GM21576 (cell line): ENCODE measurements around the gene SGMS1.

Experiments used
- ATAC-seq: cut with Tn5 transposase; IDR thresholded peaks from one replicate; pipeline ENCODE4 v1.9.1; 2021; ENCODE audit warnings: mild to moderate bottlenecking, moderate library complexity; ENCODE audit not compliant: unreplicated experiment

SGMS1 gene

DNA sequence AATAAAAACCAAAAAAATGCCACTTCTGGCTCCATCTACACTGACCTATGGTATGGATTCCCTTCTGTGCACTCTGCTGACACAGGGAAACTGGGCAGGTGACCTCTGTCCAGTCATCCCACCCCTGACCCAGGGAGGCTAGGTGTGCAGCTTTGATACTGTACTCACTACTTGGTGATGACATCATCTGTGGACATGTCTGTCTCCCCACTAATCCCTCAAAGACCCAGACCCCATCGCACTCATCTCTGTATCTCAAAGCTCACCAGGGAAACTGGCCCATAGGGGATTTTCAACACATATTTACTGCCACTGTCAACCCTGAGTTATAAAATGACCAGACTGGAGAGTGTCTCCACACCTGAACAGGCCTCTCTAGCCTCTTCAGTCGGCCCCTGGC lies 10.6 kb downstream of the SGMS1 start:
- no peak for ATAC-seq

DNA sequence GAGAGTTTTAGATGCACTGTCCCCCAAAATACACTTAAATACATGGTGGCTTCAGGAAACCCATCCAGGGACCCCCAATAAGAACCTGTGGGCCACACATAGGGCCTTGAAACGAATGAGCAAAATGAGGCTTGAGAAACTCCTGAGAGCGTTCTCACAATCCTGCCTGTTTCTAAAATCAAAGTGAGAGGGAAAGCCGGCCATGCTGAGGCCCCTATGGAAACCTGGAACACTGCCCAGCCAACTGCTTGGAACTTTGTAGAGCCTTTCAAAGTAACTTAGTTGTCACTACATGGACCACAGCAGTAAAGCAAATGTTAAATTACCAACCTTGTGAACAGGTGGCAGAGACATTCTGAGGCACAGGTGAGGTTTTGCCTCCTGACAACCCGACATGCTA lies 13.4 kb downstream of the SGMS1 start:
- no peak for ATAC-seq

DNA sequence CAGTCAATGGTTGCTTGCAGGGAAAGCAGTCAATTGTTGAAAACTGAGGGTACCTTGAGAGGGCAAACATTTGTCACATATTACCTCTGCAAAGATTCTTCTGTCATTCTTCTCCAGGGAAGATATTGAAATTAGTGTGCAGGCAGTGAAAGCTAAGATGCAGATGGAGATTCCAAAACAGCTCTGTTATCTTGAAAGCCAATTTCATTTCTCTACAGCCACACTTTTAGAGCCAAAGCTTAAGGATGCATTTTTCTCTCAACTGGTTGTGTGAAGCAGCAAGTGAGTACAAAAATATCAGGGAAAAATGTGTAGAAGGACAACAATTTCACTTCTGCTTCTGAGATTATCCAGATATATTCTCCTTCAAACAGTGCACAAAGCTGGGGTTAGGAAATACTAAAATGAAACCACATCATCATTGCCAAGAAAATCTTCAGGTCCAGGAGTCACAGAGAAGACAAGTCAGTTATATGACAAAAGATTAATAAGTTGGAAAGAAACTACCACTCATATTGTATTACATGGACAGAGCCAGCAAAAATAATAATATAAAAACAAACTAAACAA lies 16.3 kb downstream of the SGMS1 start:
- ATAC-seq, result no peak

DNA sequence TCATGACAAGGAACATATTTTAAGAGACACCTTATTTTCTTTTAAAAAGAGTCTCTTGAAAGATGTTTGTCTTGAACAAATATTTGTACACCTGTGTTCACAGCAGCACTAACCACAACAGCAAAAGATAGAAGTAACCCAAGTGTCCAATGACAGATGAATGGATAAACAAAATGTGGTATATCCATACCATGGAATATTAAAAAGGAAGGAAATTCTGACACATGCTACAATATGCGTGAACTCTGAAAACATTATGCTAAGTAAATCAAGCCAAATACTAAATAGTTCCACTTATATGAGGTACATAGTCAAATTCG lies 17.8 kb downstream of the SGMS1 start:
- ATAC-seq, result no peak

GRCh38 chr10:50605269-50605950 lies 18.3 kb downstream of the SGMS1 start:
- ATAC-seq, result peak; percentile 76

DNA sequence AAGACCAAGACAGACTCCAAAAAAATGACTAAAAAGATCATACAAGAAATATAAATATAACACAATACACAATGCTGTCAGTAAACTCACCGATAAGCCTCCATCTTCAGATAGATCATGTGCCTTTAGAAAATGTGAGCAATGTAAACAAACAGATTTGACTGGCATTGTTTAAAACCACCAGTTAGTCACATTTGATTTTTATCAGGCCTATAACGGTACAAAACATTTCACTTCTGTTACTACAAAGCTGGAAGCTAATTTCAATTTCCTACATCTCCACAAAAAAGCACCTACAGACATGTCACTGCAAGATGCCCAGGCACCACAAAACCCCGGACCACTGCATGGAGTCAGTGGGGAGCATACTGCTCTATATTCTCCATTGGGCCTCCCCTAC lies 18.9 kb downstream of the SGMS1 start:
- ATAC-seq, result no peak

DNA sequence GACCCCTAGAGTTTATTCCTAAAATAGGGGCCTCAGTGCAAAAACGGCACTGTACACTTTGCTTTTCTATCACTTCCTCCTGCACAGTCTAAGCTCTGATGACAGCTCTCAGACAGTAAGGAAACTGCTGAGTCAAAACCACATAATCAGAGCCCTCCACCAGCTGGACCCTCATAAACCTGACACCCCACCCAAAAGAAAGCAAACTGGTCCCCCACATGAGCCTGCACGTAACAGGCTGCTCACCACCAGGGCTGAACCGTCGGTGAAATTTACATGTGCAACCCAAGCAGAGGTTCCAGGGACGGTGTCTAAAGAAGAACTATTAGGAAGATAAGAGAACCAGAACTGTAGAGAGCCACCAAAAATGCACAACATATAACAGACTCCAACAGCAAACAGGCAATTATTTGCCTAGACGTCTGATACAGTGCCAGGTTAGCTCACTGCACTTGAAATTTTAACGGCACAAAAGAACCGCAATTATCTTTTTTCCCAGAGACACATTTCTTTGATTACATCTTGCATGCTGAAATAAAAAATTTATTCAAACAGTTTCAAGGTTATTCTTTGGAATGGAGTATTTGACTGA lies 19.6 kb downstream of the SGMS1 start:
- ATAC-seq, result peak; percentile 67

GRCh38 chr10:50603151-50603850 lies 20.5 kb downstream of the SGMS1 start:
- ATAC-seq, result no peak

DNA sequence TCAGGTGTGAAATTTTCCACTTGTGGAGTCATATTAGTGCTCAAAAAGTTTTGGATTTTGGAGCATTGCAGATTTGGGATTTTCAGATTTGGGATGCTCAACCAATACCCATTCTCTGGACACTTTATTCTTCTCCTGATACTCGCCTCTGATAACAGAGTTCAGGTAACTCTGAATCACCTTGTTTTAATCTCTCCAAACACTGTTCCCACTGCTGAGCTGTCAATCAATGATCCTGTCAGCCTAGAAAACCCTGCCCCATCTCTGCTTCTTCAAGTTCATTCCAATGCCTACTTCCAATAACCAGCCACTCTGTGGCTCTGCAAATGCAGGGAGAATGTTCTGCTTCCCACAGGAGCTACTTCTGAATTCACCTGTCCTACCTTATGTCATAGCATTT lies 21.8 kb downstream of the SGMS1 start:
- ATAC-seq, result no peak

DNA sequence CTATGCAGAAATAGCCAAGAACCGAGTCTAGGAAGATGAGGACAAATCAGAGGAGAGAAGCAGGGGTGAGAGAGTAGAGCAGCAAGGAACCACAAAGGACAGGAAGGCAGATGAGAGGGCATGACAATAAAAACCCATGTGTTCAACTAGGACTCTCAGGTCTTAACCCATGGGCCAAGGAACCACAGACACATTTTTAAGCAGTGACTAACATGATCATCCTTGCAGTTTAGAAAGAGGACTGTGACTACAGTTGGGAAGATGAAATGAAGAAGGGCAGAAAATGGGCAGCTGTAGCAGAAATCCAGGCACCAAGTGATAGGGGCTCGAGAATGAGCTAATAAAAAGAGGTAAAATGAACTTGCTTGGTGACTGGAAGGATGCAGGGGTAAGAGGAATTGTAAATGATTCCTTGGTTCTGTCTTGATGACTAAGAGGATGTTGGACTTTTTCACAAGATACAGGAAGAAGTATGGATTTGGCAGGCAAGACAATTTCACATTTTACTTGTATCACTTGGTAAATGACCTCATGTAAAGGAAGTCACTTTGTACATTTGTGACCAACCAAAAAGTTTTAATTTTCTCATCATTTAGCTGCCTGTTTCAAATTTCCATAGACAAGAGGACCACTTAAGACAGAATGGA lies 22.8 kb downstream of the SGMS1 start:
- ATAC-seq, result no peak

DNA sequence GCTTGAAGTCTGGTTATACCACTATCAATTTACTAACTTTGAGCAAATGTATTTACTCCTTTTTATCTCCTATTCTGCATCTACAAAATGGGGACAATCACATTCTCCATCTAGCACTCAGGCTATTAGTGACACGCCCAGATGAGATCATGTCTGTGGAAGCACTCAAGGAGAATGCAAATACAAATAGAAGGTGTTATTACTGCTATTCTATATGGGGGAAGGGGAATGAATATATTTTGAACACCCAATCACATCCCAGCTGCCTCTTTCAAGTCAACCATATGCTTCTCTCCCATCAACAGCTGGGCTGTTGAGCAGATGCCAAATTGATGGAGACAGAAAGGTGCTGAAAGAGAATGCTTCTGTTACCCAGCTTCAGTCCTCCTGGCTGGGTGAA lies 23.5 kb downstream of the SGMS1 start:
- ATAC-seq, result no peak

DNA sequence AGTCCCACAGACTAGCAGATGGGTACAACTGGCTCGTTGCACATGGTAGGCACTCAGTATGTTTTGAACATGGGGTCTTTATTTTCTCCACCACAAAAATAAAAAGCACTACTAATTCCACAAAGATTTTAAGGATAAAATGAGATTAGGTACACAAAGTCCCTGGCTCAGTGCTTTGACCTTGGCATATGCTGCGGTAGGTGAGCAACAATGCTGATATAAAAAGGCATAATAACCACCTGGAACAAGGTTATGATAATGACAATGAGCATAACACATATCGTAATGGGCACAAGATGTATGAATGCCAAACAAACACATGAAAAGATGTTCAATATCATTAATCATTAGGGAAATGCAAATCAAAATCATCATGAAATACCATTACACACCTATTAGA lies 26.9 kb downstream of the SGMS1 start:
- no peak for ATAC-seq

DNA sequence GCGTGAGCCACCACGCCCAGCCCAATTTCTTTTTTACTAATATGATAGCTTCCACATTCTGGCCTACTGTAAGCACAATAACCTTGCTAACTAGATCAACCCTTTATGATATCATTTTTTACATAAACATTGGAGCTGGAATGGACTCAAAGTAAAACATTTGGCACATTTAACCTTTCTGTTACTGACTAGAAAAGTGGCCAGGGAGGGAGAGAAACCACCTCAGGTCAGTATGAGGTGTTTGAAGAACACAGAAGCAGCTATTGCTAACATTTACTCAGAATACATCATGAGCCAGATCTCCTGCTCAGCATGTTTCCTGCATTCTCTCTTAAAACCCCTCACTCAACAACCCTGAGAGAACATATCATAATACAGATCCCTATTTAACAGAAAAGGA lies 27.3 kb downstream of the SGMS1 start:
- no peak for ATAC-seq

- ATAC-seq, result no peak
Measured at GRCh38 chr10:50595785-50596184, 28.0 kb downstream of the SGMS1 start.

DNA sequence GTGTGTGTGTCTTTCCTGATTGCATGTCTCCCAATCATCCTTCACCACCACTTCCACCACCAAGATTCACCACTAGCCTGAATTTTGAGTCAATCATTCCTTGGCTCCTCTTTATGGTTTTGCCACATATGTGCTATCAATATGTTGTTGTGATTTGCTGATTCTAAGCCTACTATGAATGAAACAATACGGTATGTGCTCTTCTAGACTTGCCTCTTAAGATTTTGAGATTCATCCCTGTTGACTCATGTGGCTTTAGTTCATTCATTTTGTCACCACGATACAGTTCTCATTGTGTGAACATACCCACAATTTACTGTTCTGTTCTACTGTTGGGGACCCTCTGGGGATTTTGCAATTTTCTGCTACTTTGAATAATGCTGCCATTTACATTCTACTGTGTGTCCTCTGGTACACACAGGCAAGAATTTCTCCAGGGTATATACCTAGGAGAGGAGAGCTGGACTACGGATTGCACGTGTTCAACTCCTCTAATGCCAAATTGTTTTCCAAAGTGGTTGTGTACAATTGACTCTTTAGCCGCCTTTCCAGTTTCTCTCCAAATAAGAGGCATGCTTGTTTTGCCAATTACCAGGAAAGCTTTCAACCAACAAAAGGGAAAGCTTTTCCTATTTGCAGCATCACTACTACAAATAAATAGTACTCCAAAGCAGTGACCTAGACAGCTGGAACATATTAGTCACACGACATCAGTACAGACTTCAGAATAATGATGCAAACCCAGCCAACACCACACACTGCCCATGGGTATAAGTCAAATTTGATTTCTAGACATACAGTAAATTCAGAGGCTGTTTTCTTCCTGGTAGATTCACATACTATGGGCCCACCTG lies 30.0 kb downstream of the SGMS1 start:
- ATAC-seq, result no peak

DNA sequence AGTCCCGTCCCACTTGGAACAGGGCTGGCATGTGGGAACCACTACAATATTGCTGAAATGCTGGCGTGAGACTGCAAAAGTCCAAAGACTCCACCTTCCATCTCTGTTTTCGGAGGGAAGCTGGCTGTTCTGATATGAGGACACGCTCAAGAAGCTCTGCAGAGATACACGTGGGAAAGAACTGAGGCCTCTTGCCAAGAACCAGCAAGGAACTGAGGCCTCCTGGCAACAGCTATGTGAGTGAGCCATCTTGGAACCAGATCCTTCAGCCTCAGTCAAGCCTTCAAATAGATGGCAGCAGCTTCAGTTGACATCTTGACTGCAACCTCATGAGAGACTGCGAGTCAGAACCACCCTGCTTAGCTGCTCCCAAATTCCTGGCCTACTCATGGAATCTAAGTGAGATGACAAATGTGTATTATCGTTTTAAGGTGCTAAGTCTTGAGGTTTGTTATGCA lies 30.8 kb downstream of the SGMS1 start:
- ATAC-seq, result no peak

GRCh38 chr10:50590935-50591334 lies 32.8 kb downstream of the SGMS1 start:
- ATAC-seq, result no peak

DNA sequence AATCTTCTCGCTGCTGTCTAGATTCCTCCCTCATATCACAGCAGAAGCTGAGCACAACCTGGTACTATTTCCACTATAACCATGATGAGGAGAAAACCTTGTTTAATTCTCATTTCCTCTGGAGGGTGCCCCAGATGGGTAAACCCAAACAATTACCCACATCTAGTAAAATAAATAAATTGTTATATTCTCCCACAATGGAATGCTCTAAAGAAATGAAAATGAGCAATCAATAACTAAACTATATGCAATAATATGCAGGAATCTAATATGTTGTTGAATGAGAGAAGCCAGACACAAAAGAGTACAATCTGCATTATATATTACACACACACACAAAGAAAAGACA lies 37.0 kb downstream of the SGMS1 start:
- ATAC-seq, result no peak

DNA sequence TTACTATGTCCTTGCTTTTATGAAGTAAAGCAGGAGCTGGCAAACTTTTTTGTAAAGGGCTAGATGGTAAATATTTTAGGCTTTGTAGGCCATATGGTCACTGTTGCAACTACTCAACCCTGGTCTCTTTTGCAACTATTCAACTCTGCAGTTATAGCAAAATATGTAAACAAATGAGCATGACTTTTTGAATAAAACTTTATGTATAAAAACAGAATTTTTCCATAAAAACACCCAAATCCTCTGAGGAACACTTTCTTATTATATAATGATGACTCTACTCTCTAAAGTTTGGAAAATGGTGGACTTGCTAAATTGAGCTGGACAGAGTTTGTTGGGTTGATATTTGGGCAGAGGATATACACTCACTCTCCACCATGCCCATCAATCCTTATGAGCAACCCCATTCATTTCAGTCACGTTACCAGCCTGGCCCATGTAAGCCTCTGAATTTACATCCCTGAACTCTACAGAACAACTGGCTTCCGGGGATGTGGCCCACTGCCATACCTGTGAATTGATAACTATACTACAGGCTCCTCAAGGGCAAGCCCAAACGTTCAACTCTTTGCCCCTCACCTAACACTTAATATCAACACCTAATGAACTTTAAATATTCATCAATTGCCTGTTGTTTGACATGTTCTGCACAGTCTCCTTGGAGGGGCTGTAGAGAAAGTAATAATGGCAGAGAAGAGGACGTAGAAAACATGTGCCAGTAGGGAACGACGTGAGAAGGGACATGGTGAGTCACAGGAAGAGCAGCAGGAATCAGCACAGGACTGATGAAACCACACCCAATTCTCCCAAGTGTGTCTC lies 37.6 kb downstream of the SGMS1 start:
- ATAC-seq, result no peak
